H1 (cell line): ENCODE results near the gene TMED9. TPM values are rescaled to one million over a fixed set of nuclear protein-coding genes. Genes with fewer than 3 reads are reported as not detected.

Experiments used
- CTCF ChIA-PET: fragments of 300-600 bp; sonication (Branson Sonifier 250); formaldehyde crosslinking; loops from one replicate; lab custom pipeline; 2021; ENCODE audit not compliant: partially characterized antibody; lab: Charles Lee
- POLR2A ChIA-PET: fragments of 300-600 bp; sonication (Branson Sonifier 250); formaldehyde crosslinking; loops from one replicate; lab custom pipeline; 2021; ENCODE audit warnings: inconsistent platforms; ENCODE audit not compliant: partially characterized antibody; lab: Charles Lee
- DNase-seq, 2 experiments: peaks; one replicate each; pipeline versions ENCODE4 v3.0.0 to v3.0.0-alpha.2; 2010 to 2022; ENCODE audit warnings: low spot score in 2 of 2, low read depth in 1 of 2, mixed read lengths in 1 of 2
- FAIRE-seq: peaks from 2 replicates; lab custom pipeline; 2011; peaks lifted over from hg19 to GRCh38; lab: Jason Lieb, UNC
- H2AFZ ChIP-seq: 2 replicates; pipeline ENCODE4 v1.8.1; 2012; ENCODE audit warnings: low read length, inconsistent platforms
- H2AK5ac ChIP-seq: 2 replicates; pipeline ENCODE4 v1.6.1; 2013; ENCODE audit warnings: low read depth, low read length
- H2BK120ac ChIP-seq: replicated peaks from 2 replicates; pipeline ENCODE3; 2013; ENCODE audit warnings: low read depth, low read length, inconsistent platforms
- H2BK12ac ChIP-seq: 2 replicates; pipeline ENCODE4 v1.6.1; 2013; ENCODE audit warnings: low read depth, low read length
- H2BK15ac ChIP-seq: 2 replicates; pipeline ENCODE4 v1.6.1; 2013; ENCODE audit warnings: low read length
- H2BK20ac ChIP-seq: 2 replicates; pipeline ENCODE4 v1.6.1; 2013; ENCODE audit warnings: low read length
- H2BK5ac ChIP-seq: 2 replicates; pipeline ENCODE4 v1.6.1; 2013; ENCODE audit warnings: low read depth, low read length
- H3K14ac ChIP-seq: 2 replicates; pipeline ENCODE4 v1.6.1; 2013; ENCODE audit warnings: inconsistent platforms; ENCODE audit not compliant: insufficient read length
- H3K18ac ChIP-seq: 2 replicates; pipeline ENCODE4 v1.6.1; 2013; ENCODE audit warnings: low read length; ENCODE audit errors: extremely low read depth
- H3K23ac ChIP-seq: 2 replicates; pipeline ENCODE4 v1.6.1; 2013; ENCODE audit warnings: inconsistent platforms; ENCODE audit not compliant: insufficient read length
- H3K23me2 ChIP-seq: 2 replicates; pipeline ENCODE4 v1.6.1; 2013; ENCODE audit warnings: low read depth, low read length
- H3K27ac ChIP-seq: 2 replicates; pipeline ENCODE4 v1.6.1; 2011; ENCODE audit warnings: low read depth, low read length, inconsistent platforms
- H3K27me3 ChIP-seq, 4 experiments: replicated peaks in 1 of 4; 1 replicate in 1 of 4; 2 replicates in 3 of 4; pipeline versions ENCODE4 v1.6.1 to v1.8.1; 2011 to 2013; ENCODE audit warnings: low read length in 3 of 4, mild to moderate bottlenecking in 3 of 4, inconsistent platforms in 2 of 4, mixed read lengths in 2 of 4, moderate library complexity in 1 of 4; ENCODE audit not compliant: control insufficient read depth in 3 of 4, insufficient read depth in 3 of 4; ENCODE audit errors: extremely low read depth in 1 of 4
- H3K36me3 ChIP-seq, 4 experiments: 2 replicates each; pipeline versions ENCODE4 v1.6.1 to v1.8.1; 2011 to 2013; ENCODE audit warnings: mild to moderate bottlenecking in 4 of 4, low read length in 3 of 4, moderate library complexity in 2 of 4, control low read depth in 1 of 4, inconsistent platforms in 1 of 4; ENCODE audit not compliant: insufficient read depth in 4 of 4, control insufficient read depth in 2 of 4
- H3K4ac ChIP-seq: replicated peaks from 2 replicates; pipeline ENCODE3; 2013; ENCODE audit warnings: low read length, low read depth, mixed read lengths, inconsistent platforms; ENCODE audit not compliant: insufficient read length
- H3K4me1 ChIP-seq, 4 experiments: replicated peaks in 1 of 4; 1 replicate in 1 of 4; 2 replicates in 3 of 4; pipeline versions ENCODE4 v1.6.1 to v1.8.1; 2011 to 2013; ENCODE audit warnings: low read length in 3 of 4, inconsistent platforms in 2 of 4, mixed read lengths in 1 of 4; ENCODE audit not compliant: insufficient read depth in 4 of 4, control insufficient read depth in 3 of 4
- H3K4me2 ChIP-seq, 2 experiments: 2 replicates each; pipeline versions ENCODE4 v1.6.1 to v1.8.1; 2011 to 2013; ENCODE audit warnings: low read depth in 2 of 2, low read length in 2 of 2, control low read depth in 1 of 2, inconsistent platforms in 1 of 2, mild to moderate bottlenecking in 1 of 2; ENCODE audit not compliant: insufficient read depth in 1 of 2
- H3K4me3 ChIP-seq, 4 experiments: fragments of 200-600, 300-600 bp in 1 of 4; sonication (generic), shearing (Covaris generic), sonication (Bioruptor Twin) in 1 of 4; 2 replicates each; pipeline versions ENCODE4 v1.5.1 to v1.8.1; 2011 to 2016; ENCODE audit warnings: low read length in 4 of 4, low read depth in 3 of 4, control low read depth in 2 of 4, inconsistent platforms in 2 of 4, mild to moderate bottlenecking in 2 of 4, mixed read lengths in 1 of 4, moderate library complexity in 1 of 4; ENCODE audit not compliant: insufficient read depth in 2 of 4; ENCODE audit errors: extremely low read depth in 1 of 4
- H3K56ac ChIP-seq: replicated peaks from 2 replicates; pipeline ENCODE3; 2013; ENCODE audit warnings: low read depth, mild to moderate bottlenecking, mixed read lengths, low read length, inconsistent platforms; ENCODE audit not compliant: insufficient read length
- H3K79me1 ChIP-seq: 2 replicates; pipeline ENCODE4 v1.6.1; 2013; ENCODE audit warnings: low read depth, low read length, control low read depth
- H3K79me2 ChIP-seq, 2 experiments: 2 replicates each; pipeline versions ENCODE4 v1.6.1 to v1.8.1; 2012 to 2013; ENCODE audit warnings: low read length in 2 of 2, mild to moderate bottlenecking in 2 of 2, inconsistent platforms in 1 of 2; ENCODE audit not compliant: insufficient read depth in 2 of 2, control insufficient read depth in 1 of 2
- H3K9ac ChIP-seq, 4 experiments: replicated peaks in 1 of 4; 1 replicate in 1 of 4; 2 replicates in 3 of 4; pipeline versions ENCODE4 v1.6.1 to v1.8.1; 2011 to 2013; ENCODE audit warnings: low read depth in 3 of 4, low read length in 3 of 4, control low read depth in 2 of 4, mild to moderate bottlenecking in 2 of 4, moderate library complexity in 2 of 4, inconsistent platforms in 1 of 4; ENCODE audit errors: extremely low read depth in 1 of 4
- H3K9me3 ChIP-seq, 2 experiments: 2 replicates each; pipeline versions ENCODE4 v1.6.1 to v1.8.1; 2012 to 2013; ENCODE audit warnings: mild to moderate bottlenecking in 2 of 2, moderate library complexity in 2 of 2, control low read depth in 1 of 2, inconsistent platforms in 1 of 2, low read depth in 1 of 2, low read length in 1 of 2, mixed read lengths in 1 of 2; ENCODE audit not compliant: insufficient read depth in 2 of 2
- H4K20me1 ChIP-seq, 2 experiments: replicated peaks in 1 of 2; 2 replicates each; pipeline versions ENCODE3 to v1.8.1; 2011 to 2013; ENCODE audit warnings: inconsistent platforms in 2 of 2, low read length in 2 of 2, mild to moderate bottlenecking in 1 of 2; ENCODE audit not compliant: insufficient read depth in 2 of 2, control insufficient read depth in 1 of 2
- H4K5ac ChIP-seq: 2 replicates; pipeline ENCODE4 v1.6.1; 2013; ENCODE audit warnings: low read length, low read depth, mixed read lengths, inconsistent platforms; ENCODE audit not compliant: insufficient read length
- H4K8ac ChIP-seq: 2 replicates; pipeline ENCODE4 v1.8.0; 2013; ENCODE audit warnings: mild to moderate bottlenecking, moderate library complexity, low read length, inconsistent platforms; ENCODE audit not compliant: insufficient read depth; ENCODE audit errors: extremely low read depth
- H4K91ac ChIP-seq: replicated peaks from 2 replicates; pipeline ENCODE3; 2013; ENCODE audit warnings: low read length, mixed read lengths, inconsistent platforms; ENCODE audit not compliant: insufficient read length
- CBX8 ChIP-seq: fragments of 300-800, 300-1000 bp; sonication (generic); IDR thresholded peaks from 2 replicates; pipeline ENCODE4 v1.7.1; 2016; ENCODE audit warnings: low read depth, low read length, borderline replicate concordance
- FOSL1 ChIP-seq: IDR thresholded peaks from 2 replicates; pipeline ENCODE4 v1.6.1; 2011; ENCODE audit warnings: mild to moderate bottlenecking, low read depth, low read length, moderate library complexity; ENCODE audit not compliant: insufficient read depth
- GTF2F1 ChIP-seq: IDR thresholded peaks from 2 replicates; pipeline ENCODE4 v1.6.1; 2012; ENCODE audit warnings: low read depth, low read length, improper control_type of control experiment, borderline replicate concordance
- SP2 ChIP-seq: IDR thresholded peaks from 2 replicates; pipeline ENCODE4 v1.6.1; 2012; ENCODE audit warnings: mild to moderate bottlenecking, low read length, inconsistent platforms
- WGBS, 2 experiments: shearing (Covaris generic) in 1 of 2; methylation state at CpG; one replicate each; pipeline versions ENCODE4 v1.1.6 to v1.1.7; 2013 to 2015; ENCODE audit warnings: low lambda C conversion rate in 2 of 2, mixed read lengths in 2 of 2, inconsistent platforms in 1 of 2, low coverage in 1 of 2, missing lambda C conversion rate in 1 of 2; ENCODE audit not compliant: insufficient replicate concordance in 2 of 2, insufficient coverage in 1 of 2, insufficient read length in 1 of 2; ENCODE audit errors: extremely low coverage in 1 of 2, missing lambda C conversion rate in 1 of 2; 5-methylcytosine and 5-hydroxymethylcytosine counted together
- polyA plus RNA-seq, 7 experiments: library from polyadenylated mRNA; depleted of rRNA in 3 of 7; stranded (reverse) in 5 of 7; unstranded in 2 of 7; fragments of >200 nt in 5 of 7; fragments of 200-250 nt in 2 of 7; gene quantifications; 1 replicate in 5 of 7; 2 replicates in 1 of 7; 4 replicates in 1 of 7; pipeline versions ENCODE4 v1.2.1 to v1.2.3, GENCODE V29; 2011 to 2013; ENCODE audit warnings: missing spikeins in 2 of 7, mixed read lengths in 2 of 7
- total RNA-seq: library from RNA; stranded (reverse); fragmentation: NEBNext Ultra II Directional; extraction: Animal tissue kit (Norgen Biotek cat#: 25700); gene quantifications from 2 replicates; pipeline ENCODE4 v1.2.1, GENCODE V29; 2021

TMED9 gene
- total and polyA plus RNA-seq, 2 of the 8 experiments (the other 6 are each of a cell fraction or from before 2014, with no cell fraction given), result 130 to 160 TPM

DNA sequence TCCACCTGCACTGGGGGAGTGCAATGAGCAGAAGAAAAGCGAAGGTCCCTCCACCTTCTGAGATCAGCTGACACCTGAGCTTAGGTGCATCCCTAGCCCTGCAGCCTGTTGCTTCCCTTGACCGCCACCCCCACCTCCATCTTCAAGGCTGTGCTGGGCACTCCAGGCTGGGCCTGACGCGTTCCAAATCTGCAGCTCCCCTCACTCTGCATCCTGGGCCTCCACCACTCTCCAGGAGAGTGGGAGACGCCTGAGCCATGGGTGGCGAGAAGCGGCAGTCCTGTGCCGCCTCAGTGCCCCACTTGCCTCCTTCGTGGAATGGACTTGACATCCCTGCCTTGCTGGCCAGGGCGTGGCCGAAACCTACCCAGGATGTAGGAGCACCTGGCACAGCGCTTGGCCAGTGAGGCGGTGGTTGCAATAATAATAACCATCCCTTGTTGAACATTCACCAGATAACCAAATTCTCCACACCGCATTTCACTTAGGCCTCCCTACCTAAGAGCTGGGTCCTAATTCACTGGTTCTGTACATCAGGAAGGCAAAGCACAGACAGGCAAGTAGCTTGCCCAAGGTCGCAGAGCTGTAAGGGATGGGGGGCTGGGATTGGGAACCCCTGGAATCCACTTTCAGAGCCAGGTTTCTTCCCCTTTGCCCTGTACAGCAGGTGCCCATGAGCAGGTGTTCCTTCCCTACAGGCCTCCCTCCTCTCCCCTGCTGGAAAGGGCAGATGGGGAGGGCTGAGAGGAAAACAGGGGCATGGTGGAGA is 19.6 kb downstream of the TMED9 start:
- Histone ChIP-seq H2BK5ac (no peak overlapping the region), H3K4ac (no peak overlapping the region), H3K79me1 (no peaks in the 10 kb centered on the region), H3K79me2 (no peaks in the 10 kb centered on the region), H3K14ac (no peak overlapping the region), H2BK20ac (no peak overlapping the region; the same call in 1 of the 2 replicates), H4K8ac (no peak overlapping the region), H3K36me3 (peaks cover 0 to 7% (median 0%) of the 10 kb centered on the region in 4 experiments; a peak in 2 of 8 replicates), H3K23me2 (no peaks in the 10 kb centered on the region), H2AFZ (no peak overlapping the region), H2AK5ac (no peak overlapping the region), H2BK15ac (no peak overlapping the region), H3K23ac (no peak overlapping the region), H4K91ac (no peak overlapping the region), H3K4me3 (no peak overlapping the region), H3K18ac (no peak overlapping the region), H3K4me2 (no peak overlapping the region), H3K56ac (no peak overlapping the region), H2BK12ac (no peak overlapping the region), H4K5ac (no peak overlapping the region), H3K27me3 (no peaks in the 10 kb centered on the region), H3K4me1 (peaks cover 0 to 17% (median 10%) of the 10 kb centered on the region in 4 experiments; a peak in 5 of 7 replicates), H2BK120ac (no peak overlapping the region), H3K9ac (no peak overlapping the region; a peak in 1 of 7 replicates), H3K27ac (no peak overlapping the region), H3K9me3 (no peaks in the 10 kb centered on the region), H4K20me1 (peaks cover 0 to 4% of the 10 kb centered on the region in 2 experiments)
- CTCF ChIA-PET, result interaction anchor here (0.6 to 1.4 kb wide), 3 partner anchors 12 to 66 kb away, joined by 3 read pairs; partner anchors contain the start of gene B4GALT7
- TF ChIP-seq GTF2F1, result no peak
- TF ChIP-seq CBX8, result no peak
- TF ChIP-seq SP2, result no peak
- TF ChIP-seq FOSL1, result no peak
- DNase-seq (no peak), FAIRE-seq (no peak)
- POLR2A ChIA-PET, result interaction anchor here (1.0 to 8.5 kb wide), 5 partner anchors 11 to 66 kb away, joined by 3 to 72 read pairs (median 5); partner anchors contain the start of genes B4GALT7 and TMED9
- 90% methylated on average over 15 of the region's 15 CpGs; no CpG with 5 or more reads in 1 of the 2 experiments for WGBS, 2 experiments
